HEK293 (cell line): Measurements from ENCODE around the gene MED4.

Experiments
- CTCF ChIA-PET: fragments of 350-600 bp; formaldehyde crosslinking; extraction: SDS; loops from one replicate; lab custom pipeline; 2021; ENCODE audit warnings: antibody characterized with exemption; lab: Yijun Ruan, JAX
- POLR2A ChIA-PET: fragments of 300-600 bp; formaldehyde crosslinking; extraction: SDS; loops from one replicate; lab custom pipeline; 2020; ENCODE audit warnings: antibody characterized with exemption, inconsistent platforms; lab: Yijun Ruan, JAX
- H3K27ac ChIP-seq: fragments of 200-500 bp; sonication (Bioruptor generic); 2 replicates; pipeline ENCODE4 v1.5.1; 2014; ENCODE audit warnings: low read depth, low read length, control low read depth, inconsistent platforms; ENCODE audit errors: extremely low read depth
- H3K36me3 ChIP-seq, 2 experiments: fragments of 200-500 bp in 1 of 2; sonication (Bioruptor generic) in 1 of 2; 1 replicate in 1 of 2; 2 replicates in 1 of 2; pipeline ENCODE4 v1.5.1; 2014 to 2017; ENCODE audit warnings: inconsistent platforms in 2 of 2, low read length in 2 of 2; ENCODE audit not compliant: control insufficient read depth in 2 of 2, insufficient read depth in 1 of 2
- H3K4me1 ChIP-seq: fragments of 200-500 bp; sonication (Bioruptor generic); 2 replicates; pipeline ENCODE4 v1.5.1; 2014; ENCODE audit warnings: mild to moderate bottlenecking, low read length, inconsistent platforms; ENCODE audit not compliant: control insufficient read depth, insufficient read depth
- H3K4me3 ChIP-seq: 2 replicates; pipeline ENCODE4 v1.5.1; 2011; ENCODE audit warnings: low read depth, mild to moderate bottlenecking, control low read depth, low read length, moderate library complexity
- H3K9me3 ChIP-seq: fragments of 200-500 bp; sonication (Bioruptor generic); 2 replicates; pipeline ENCODE4 v1.5.1; 2014; ENCODE audit warnings: low read depth, low read length, inconsistent platforms; ENCODE audit not compliant: control insufficient read depth, insufficient read depth
- ATF2 ChIP-seq: fragments of 450-650 bp; formaldehyde crosslinking; IDR thresholded peaks from 2 replicates; pipeline ENCODE4 v1.5.1; 2016; ENCODE audit warnings: missing biosample characterization, missing genetic modification characterization, low read depth
- BCL11B ChIP-seq: fragments of 450-650 bp; formaldehyde crosslinking; IDR thresholded peaks from 2 replicates; pipeline ENCODE4 v1.5.1; 2016; ENCODE audit warnings: low read depth, missing biosample characterization, missing genetic modification characterization
- GLI2 ChIP-seq: fragments of 450-650 bp; formaldehyde crosslinking; IDR thresholded peaks from 2 replicates; pipeline ENCODE4; 2017; ENCODE audit warnings: missing biosample characterization, missing genetic modification characterization, low read depth, borderline replicate concordance
- HOXA7 ChIP-seq: sonication (generic); formaldehyde crosslinking; IDR thresholded peaks from 2 replicates; pipeline ENCODE4 v1.8.1; 2022; ENCODE audit warnings: missing genetic modification reagents, borderline replicate concordance
- HOXC10 ChIP-seq: sonication (generic); formaldehyde crosslinking; IDR thresholded peaks from 2 replicates; pipeline ENCODE4 v1.8.1; 2023; ENCODE audit warnings: mild to moderate bottlenecking, missing genetic modification reagents
- KLF17 ChIP-seq: fragments of 450-650 bp; formaldehyde crosslinking; IDR thresholded peaks from 2 replicates; pipeline ENCODE4 v1.5.1; 2016; ENCODE audit warnings: missing biosample characterization, missing genetic modification characterization
- KLF7 ChIP-seq: fragments of 450-650 bp; formaldehyde crosslinking; IDR thresholded peaks from 2 replicates; pipeline ENCODE4 v1.5.1; 2016; ENCODE audit warnings: missing biosample characterization, missing genetic modification characterization, borderline replicate concordance
- MYNN ChIP-seq: fragments of 450-650 bp; formaldehyde crosslinking; IDR thresholded peaks from 2 replicates; pipeline ENCODE4 v1.5.1; 2016; ENCODE audit warnings: missing biosample characterization, missing genetic modification characterization, borderline replicate concordance
- ZBTB7A ChIP-seq: fragments of 450-650 bp; formaldehyde crosslinking; IDR thresholded peaks from 2 replicates; pipeline ENCODE4 v1.5.1; 2016; ENCODE audit warnings: low read depth, missing biosample characterization, missing genetic modification characterization
- ZBTB8A ChIP-seq: fragments of 450-650 bp; formaldehyde crosslinking; IDR thresholded peaks from 2 replicates; pipeline ENCODE4 v1.5.1; 2016; ENCODE audit warnings: missing biosample characterization, missing genetic modification characterization
- ZFP69B ChIP-seq: fragments of 450-650 bp; formaldehyde crosslinking; IDR thresholded peaks from 2 replicates; pipeline ENCODE4 v1.5.1; 2016; ENCODE audit warnings: missing biosample characterization, missing genetic modification characterization
- ZNF138 ChIP-seq: fragments of 450-650 bp; formaldehyde crosslinking; IDR thresholded peaks from 2 replicates; pipeline ENCODE4 v1.5.1; 2016; ENCODE audit warnings: missing biosample characterization, missing genetic modification characterization, borderline replicate concordance
- ZNF280D ChIP-seq: fragments of 450-650 bp; formaldehyde crosslinking; IDR thresholded peaks from 2 replicates; pipeline ENCODE4 v1.5.1; 2016; ENCODE audit warnings: missing biosample characterization, missing genetic modification characterization
- ZNF530 ChIP-seq: fragments of 450-650 bp; formaldehyde crosslinking; IDR thresholded peaks from 2 replicates; pipeline ENCODE4 v1.5.1; 2016; ENCODE audit warnings: low read depth, missing biosample characterization, missing genetic modification characterization
- ZNF585B ChIP-seq: fragments of 450-650 bp; formaldehyde crosslinking; IDR thresholded peaks from 2 replicates; pipeline ENCODE4 v1.5.1; 2016; ENCODE audit warnings: missing biosample characterization, missing genetic modification characterization
- ZNF645 ChIP-seq: fragments of 450-650 bp; formaldehyde crosslinking; IDR thresholded peaks from 2 replicates; pipeline ENCODE4; 2016; ENCODE audit warnings: missing biosample characterization, missing genetic modification characterization
- ZNF660 ChIP-seq: fragments of 450-650 bp; IDR thresholded peaks from 2 replicates; pipeline ENCODE4 v1.5.1; 2018; ENCODE audit warnings: missing biosample characterization, mild to moderate bottlenecking, missing genetic modification characterization
- ZNF677 ChIP-seq: fragments of 450-650 bp; IDR thresholded peaks from 2 replicates; pipeline ENCODE4 v1.5.0; 2018; ENCODE audit warnings: missing biosample characterization, mild to moderate bottlenecking, missing genetic modification characterization, moderate library complexity
- ZNF747 ChIP-seq: fragments of 450-650 bp; formaldehyde crosslinking; IDR thresholded peaks from 2 replicates; pipeline ENCODE4 v1.5.1; 2016; ENCODE audit warnings: missing biosample characterization, missing genetic modification characterization
- ZNF785 ChIP-seq: fragments of 450-650 bp; formaldehyde crosslinking; IDR thresholded peaks from 2 replicates; pipeline ENCODE4 v1.5.1; 2016; ENCODE audit warnings: missing biosample characterization, missing genetic modification characterization
- ZNF791 ChIP-seq: fragments of 450-650 bp; formaldehyde crosslinking; IDR thresholded peaks from 2 replicates; pipeline ENCODE4 v1.5.1; 2016; ENCODE audit warnings: missing biosample characterization, missing genetic modification characterization

MED4 gene

GRCh38 chr13:48078251-48078656 lies 16.6 kb downstream of the MED4 start:
- no peak for TF ChIP-seq ZNF530 (tag by site-specific recombination)
- H3K9me3 ChIP-seq, result no peaks in the 10 kb centered on the region
- no peak overlapping the region for H3K27ac ChIP-seq
- H3K4me1 ChIP-seq, result no peaks in the 10 kb centered on the region
- ChIA-PET CTCF (interaction anchor here (0.6 to 2.6 kb wide), 5 partner anchors 10 to 656 kb away, joined by 3 to 8 read pairs (median 3); partner anchors contain the start of gene MED4), POLR2A (interaction anchor here (1.1 kb wide), 1 partner anchor 17 kb away, joined by 4 read pairs; the partner anchor contains the start of gene MED4)
- H3K36me3 ChIP-seq, result peaks cover 22 to 84% of the 10 kb centered on the region in 2 experiments
- no peak overlapping the region for H3K4me3 ChIP-seq

- Histone ChIP-seq H3K9me3 (no peaks in the 10 kb centered on the region), H3K4me1 (no peaks in the 10 kb centered on the region), H3K36me3 (peaks cover 18 to 85% of the 10 kb centered on the region in 2 experiments), H3K4me3 (no peak overlapping the region), H3K27ac (no peak overlapping the region)
- CTCF ChIA-PET, result no interaction called here
- POLR2A ChIA-PET, result no interaction called here
- TF ChIP-seq ZNF747 (tag by site-specific recombination) (no peak), ATF2 (no peak), ZNF138 (tag by site-specific recombination) (no peak), ZNF645 (tag by site-specific recombination) (no peak), ZNF785 (no peak), KLF7 (tag by site-specific recombination) (no peak), KLF17 (tag by site-specific recombination) (no peak), ZBTB8A (tag by site-specific recombination) (no peak), ZNF660 (tag by site-specific recombination) (no peak), ZNF585B (tag by site-specific recombination) (no peak), ZNF791 (tag by site-specific recombination) (no peak), ZFP69B (tag by site-specific recombination) (no peak), HOXA7 (CRISPR knock-in tag) (no peak), HOXC10 (CRISPR knock-in tag) (no peak), MYNN (tag by site-specific recombination) (no peak)
Measured at GRCh38 chr13:48074006-48074405, 20.9 kb downstream of the MED4 start.

GRCh38 chr13:48072787-48073186 lies 22.1 kb downstream of the MED4 start:
- no peak overlapping the region for H3K27ac ChIP-seq

More at GRCh38 chr13:48072787-48073186, 22.1 kb downstream of the MED4 start:
- TF ChIP-seq GLI2 (no peak), ZNF677 (tag by site-specific recombination) (peak; percentile 100), BCL11B (tag by site-specific recombination) (no peak), ZNF280D (no peak), ZBTB7A (no peak), ZNF645 (tag by site-specific recombination) (no peak)
- CTCF ChIA-PET, result no interaction called here
- H3K4me1 ChIP-seq, result no peaks in the 10 kb centered on the region
- no peaks in the 10 kb centered on the region for H3K9me3 ChIP-seq
- POLR2A ChIA-PET, result interaction anchor here (1.1 kb wide), 1 partner anchor 22 kb away, joined by 3 read pairs; the partner anchor contains the start of gene MED4
- no peak overlapping the region for H3K4me3 ChIP-seq
- peaks cover 18 to 85% of the 10 kb centered on the region in 2 experiments for H3K36me3 ChIP-seq
